ENCODE results near the gene CD99L2. TPM values are rescaled to one million over a fixed set of nuclear protein-coding genes. Genes with fewer than 3 reads are reported as not detected.

CD99L2 gene
- total RNA-seq, 4 donors from 2014 or later = 49.7 to 78.7 (median 58.1) TPM

DNA sequence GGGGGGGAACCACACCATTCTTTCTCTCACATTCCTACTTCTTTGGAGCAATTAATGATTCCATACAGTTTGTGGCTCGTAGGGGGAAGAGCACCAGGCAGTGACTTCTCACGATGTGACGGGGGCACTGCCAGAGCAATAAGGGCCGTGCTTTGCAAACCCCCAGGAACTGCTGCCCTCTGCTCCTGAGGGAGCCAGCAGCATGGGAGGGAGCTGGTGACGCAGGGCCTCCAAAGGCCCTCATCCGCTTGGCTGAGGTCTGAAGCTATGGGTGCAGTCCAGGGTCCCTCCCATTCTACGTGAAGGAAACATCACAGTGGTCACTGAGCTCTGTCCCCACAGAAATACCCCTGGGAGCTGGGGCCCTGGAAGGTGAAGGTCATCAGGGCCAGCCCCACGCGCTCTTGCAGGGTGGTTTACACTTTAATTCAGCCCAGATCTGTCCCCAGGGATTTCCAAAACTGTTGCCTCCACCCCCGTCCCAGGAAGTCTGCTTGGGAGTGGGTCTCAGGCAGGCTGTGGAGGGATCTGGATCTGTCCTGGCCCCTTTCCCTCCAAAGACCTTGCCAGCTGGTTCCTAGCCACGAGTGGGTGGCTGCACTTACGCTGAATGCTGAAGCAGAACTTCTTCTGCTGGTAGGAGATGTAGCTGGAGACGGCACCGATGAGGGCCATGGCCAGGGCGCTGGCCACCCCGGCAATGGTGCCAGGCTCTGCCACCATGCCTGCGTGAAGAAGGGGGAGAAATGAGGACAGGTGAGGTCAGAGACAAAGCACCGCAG is 122.7 kb downstream of the CD99L2 start:
- no peak for DNase-seq (ENCODE audit: low spot score)
- ATAC-seq (ENCODE audit: low FRiP score) = no peak
- TF ChIP-seq, protein P1, sequence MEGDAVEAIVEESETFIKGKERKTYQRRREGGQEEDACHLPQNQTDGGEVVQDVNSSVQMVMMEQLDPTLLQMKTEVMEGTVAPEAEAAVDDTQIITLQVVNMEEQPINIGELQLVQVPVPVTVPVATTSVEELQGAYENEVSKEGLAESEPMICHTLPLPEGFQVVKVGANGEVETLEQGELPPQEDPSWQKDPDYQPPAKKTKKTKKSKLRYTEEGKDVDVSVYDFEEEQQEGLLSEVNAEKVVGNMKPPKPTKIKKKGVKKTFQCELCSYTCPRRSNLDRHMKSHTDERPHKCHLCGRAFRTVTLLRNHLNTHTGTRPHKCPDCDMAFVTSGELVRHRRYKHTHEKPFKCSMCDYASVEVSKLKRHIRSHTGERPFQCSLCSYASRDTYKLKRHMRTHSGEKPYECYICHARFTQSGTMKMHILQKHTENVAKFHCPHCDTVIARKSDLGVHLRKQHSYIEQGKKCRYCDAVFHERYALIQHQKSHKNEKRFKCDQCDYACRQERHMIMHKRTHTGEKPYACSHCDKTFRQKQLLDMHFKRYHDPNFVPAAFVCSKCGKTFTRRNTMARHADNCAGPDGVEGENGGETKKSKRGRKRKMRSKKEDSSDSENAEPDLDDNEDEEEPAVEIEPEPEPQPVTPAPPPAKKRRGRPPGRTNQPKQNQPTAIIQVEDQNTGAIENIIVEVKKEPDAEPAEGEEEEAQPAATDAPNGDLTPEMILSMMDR (IDR thresholded peaks at IDR 0.05) = no peak

DNA sequence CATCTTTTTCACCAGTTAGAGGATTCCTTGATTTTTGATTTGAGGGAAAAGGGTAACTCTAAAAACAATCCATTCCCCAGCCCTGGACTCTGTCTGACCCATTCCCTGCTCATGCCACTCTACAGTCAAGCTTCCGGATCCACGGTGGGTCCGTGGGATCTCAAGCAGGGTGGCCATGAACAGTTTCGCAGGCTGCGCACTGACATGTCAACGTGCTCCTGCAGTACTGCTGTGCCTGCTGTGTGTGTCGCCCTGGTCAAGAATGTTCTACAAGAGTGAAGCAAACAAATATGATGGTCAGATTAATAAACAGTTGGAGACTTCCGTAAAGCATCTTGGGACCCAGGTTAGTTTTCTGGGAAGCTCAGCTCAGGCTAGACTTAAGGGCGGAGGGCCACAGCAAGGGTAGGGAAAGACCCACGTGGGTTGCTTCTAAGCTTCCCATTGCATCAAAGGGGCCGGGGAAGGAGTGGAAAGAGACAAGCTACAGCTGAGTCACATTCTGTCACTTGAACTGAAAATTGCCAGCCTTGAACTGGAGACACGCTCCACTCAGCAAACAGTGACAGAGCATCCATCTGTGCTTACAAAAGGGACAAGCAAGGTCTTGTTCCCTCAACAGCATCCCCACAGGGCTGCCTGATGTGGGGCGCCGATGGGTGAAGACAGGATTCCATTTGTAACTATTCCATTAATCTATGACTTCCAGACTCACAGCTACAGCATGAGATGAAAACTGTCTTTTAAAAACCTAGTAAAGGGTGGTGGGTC is 123.5 kb downstream of the CD99L2 start:
- TF ChIP-seq, protein P1 (IDR thresholded peaks at IDR 0.05) = no peak
- ATAC-seq (ENCODE audit: low FRiP score) (no peak), DNase-seq (ENCODE audit: low spot score) (no peak)

DNA sequence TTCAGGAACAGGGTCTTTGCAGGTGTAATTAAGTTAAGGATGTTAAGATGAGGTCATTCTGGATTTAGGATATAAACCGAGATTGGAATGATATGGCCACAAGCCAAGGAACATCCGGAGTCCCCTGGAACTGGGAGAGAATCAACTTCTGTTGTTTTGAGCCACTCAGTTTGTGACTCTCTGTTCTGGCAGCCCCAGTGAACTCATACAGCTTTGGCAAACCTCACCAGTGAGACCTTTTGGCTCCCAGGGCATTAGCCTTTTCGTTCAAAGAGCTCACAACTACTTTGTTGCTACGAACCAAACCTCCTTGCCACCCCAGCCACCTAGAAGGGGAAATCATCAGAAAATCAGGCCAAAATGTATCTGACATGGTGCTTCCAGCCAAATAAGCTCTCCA is 124.8 kb downstream of the CD99L2 start:
- TF ChIP-seq, protein P1 (IDR thresholded peaks at IDR 0.05) = no peak
- no peak for ATAC-seq (ENCODE audit: low FRiP score)
- DNase-seq (ENCODE audit: low spot score) = no peak

DNA sequence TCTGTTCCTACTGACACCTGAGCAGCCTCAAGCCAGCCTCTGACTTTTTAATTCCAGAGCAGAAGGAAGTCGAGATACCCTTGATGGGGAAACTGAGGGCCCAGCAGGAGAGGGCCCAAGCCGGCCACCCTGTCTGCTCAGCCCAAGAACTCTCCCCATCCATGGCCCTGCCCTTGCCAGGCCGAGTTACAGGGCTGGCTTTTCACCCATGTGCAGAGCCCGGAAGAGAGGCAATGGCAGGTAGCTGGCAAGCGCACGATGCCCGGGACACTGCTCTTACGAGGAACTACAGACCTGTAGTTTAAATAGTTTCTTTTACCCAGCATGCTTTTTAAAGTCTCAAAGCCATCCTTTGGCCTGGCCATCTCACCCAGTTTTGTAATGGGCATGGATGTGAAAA is 125.4 kb downstream of the CD99L2 start:
- TF ChIP-seq, protein P1 (IDR thresholded peaks at IDR 0.05) = no peak
- ATAC-seq (ENCODE audit: low FRiP score) (no peak), DNase-seq (ENCODE audit: low spot score) (no peak)

DNA sequence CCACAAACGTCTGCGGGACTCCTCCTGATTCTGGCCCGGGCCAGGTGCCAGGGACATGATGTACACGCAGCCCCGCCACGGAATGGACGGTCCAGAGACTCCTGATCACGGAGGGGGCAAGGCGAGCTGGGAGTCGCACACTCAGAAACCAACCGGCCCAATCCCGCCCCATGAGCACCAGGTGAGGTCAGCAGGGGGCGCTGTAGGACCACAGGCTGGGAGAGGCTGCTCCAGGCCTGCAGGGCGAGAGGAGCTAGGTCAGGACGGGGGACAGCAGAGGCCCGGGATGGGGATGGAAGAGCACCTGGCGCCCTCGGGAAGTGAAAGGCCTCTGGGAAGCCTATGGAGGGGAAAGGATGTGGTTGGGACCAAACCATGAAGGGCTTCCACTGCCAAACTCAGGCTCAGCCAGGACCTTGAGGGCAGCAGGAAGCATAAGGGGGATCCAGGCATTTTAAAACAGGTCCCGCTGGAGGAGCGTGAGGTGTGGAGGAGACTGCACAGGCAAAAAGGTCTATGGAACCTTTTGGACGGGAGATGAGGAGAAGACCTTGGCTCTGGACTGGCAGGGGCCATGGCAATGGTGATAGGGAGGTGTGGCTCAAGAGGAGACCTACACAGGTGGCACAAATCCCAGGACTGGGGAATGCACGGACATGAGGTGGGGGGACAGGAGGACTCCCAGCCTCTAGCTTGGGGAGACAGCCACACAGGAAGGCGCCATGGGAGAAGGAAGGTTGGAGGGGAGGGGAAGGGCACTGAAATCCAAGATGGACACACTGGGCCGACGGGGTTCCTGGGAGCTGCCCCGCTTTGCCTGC is 126.1 kb downstream of the CD99L2 start:
- peak; percentile 59 for ATAC-seq (ENCODE audit: low FRiP score)
- peak; percentile 89 for DNase-seq (ENCODE audit: low spot score)
- TF ChIP-seq, protein P1 (IDR thresholded peaks at IDR 0.05) = peak in 1 of 3 donors; percentile 64

DNA sequence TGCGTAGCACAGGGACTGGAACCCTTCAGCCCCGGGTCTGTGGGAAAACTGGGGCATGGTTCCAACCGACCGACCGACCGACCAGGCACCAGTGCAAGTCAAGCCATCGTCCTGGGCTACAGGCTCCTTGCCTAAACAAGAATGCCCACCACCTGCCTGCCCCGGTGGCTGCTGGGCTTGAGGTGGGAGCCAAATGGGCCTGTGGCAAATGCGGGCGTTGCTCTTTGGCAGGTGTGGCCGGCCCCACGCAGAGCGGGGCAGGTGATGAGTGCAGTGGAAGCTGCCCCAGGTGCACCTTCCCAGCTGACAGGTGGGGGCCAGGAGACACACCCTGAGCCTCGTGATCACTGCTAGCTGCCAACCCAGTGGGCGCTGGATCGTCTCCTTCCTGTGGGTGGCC is 127.4 kb downstream of the CD99L2 start:
- no peak for DNase-seq (ENCODE audit: low spot score)
- ATAC-seq (ENCODE audit: low FRiP score) = no peak
- TF ChIP-seq, protein P1 (IDR thresholded peaks at IDR 0.05) = no peak

Data from omental fat pad (tissue), 4 donors.